Neuronal stem cell (in vitro differentiated cells): Measurements from ENCODE around the gene TBX20.
A peak's percentile ranks its signal among the peaks of the same experiment; 100 is the strongest.

Experiments
- DNase-seq: peaks from one replicate; pipeline ENCODE4 v3.0.0-alpha.2; 2013; ENCODE audit warnings: low spot score
- H2AFZ ChIP-seq: one replicate; pipeline ENCODE4 v1.6.1; 2013; ENCODE audit warnings: mild to moderate bottlenecking, low read length, inconsistent platforms
- H2AK5ac ChIP-seq: 2 replicates; pipeline ENCODE4 v1.6.1; 2013; ENCODE audit warnings: low read depth, mild to moderate bottlenecking, inconsistent platforms, low read length, moderate library complexity, mixed read lengths
- H2BK120ac ChIP-seq: 2 replicates; pipeline ENCODE4 v1.6.1; 2013; ENCODE audit warnings: low read depth, mild to moderate bottlenecking, inconsistent platforms, low read length, moderate library complexity, mixed read lengths
- H2BK12ac ChIP-seq: one replicate; pipeline ENCODE4 v1.6.1; 2013; ENCODE audit warnings: low read length, inconsistent platforms
- H2BK15ac ChIP-seq: 2 replicates; pipeline ENCODE4 v1.6.1; 2013; ENCODE audit warnings: mild to moderate bottlenecking, low read length, inconsistent platforms, mixed read lengths
- H2BK5ac ChIP-seq: one replicate; pipeline ENCODE4 v1.6.1; 2013; ENCODE audit warnings: inconsistent platforms, mild to moderate bottlenecking, low read length, moderate library complexity
- H3K14ac ChIP-seq: one replicate; pipeline ENCODE4 v1.6.1; 2013; ENCODE audit warnings: low read length, inconsistent platforms
- H3K18ac ChIP-seq: 2 replicates; pipeline ENCODE4 v1.6.1; 2013; ENCODE audit warnings: low read length, inconsistent platforms
- H3K23ac ChIP-seq: 2 replicates; pipeline ENCODE4 v1.6.1; 2013; ENCODE audit warnings: low read depth, mild to moderate bottlenecking, mixed read lengths, low read length, inconsistent platforms; ENCODE audit not compliant: poor library complexity
- H3K27ac ChIP-seq: replicated peaks from 3 replicates; pipeline ENCODE4 v1.5.1; 2013; ENCODE audit warnings: low read length, inconsistent platforms
- H3K27me3 ChIP-seq, 3 experiments: 2 replicates each; pipeline ENCODE4 v1.6.1; 2013; ENCODE audit warnings: low read length in 3 of 3, mild to moderate bottlenecking in 2 of 3, inconsistent platforms in 1 of 3, low read depth in 1 of 3, mixed read lengths in 1 of 3, moderate library complexity in 1 of 3; ENCODE audit not compliant: control insufficient read depth in 3 of 3, insufficient read depth in 3 of 3
- H3K36me3 ChIP-seq, 2 donors: replicated peaks in 1 of 2; 2 replicates each; pipeline ENCODE4 v1.6.1; 2013; ENCODE audit warnings: low read length in 2 of 2; ENCODE audit not compliant: control insufficient read depth in 2 of 2, insufficient read depth in 2 of 2
- H3K4ac ChIP-seq: 2 replicates; pipeline ENCODE4 v1.6.1; 2013; ENCODE audit warnings: inconsistent platforms, mild to moderate bottlenecking, low read length, moderate library complexity
- H3K4me1 ChIP-seq, 2 donors: 1 replicate in 1 of 2; 2 replicates in 1 of 2; pipeline ENCODE4 v1.6.1; 2013; ENCODE audit warnings: low read length in 2 of 2, low read depth in 1 of 2; ENCODE audit not compliant: control insufficient read depth in 2 of 2, insufficient read depth in 1 of 2
- H3K4me2 ChIP-seq: one replicate; pipeline ENCODE4 v1.6.1; 2013; ENCODE audit warnings: mild to moderate bottlenecking, low read length, inconsistent platforms; ENCODE audit not compliant: insufficient read depth, poor library complexity, severe bottlenecking
- H3K4me3 ChIP-seq, 2 donors: 2 replicates each; pipeline ENCODE4 v1.5.1; 2013; ENCODE audit warnings: low read length in 2 of 2, mild to moderate bottlenecking in 2 of 2, inconsistent platforms in 1 of 2, moderate library complexity in 1 of 2
- H3K79me1 ChIP-seq: one replicate; pipeline ENCODE4 v1.6.1; 2013; ENCODE audit warnings: low read depth, mild to moderate bottlenecking, inconsistent platforms, low read length, moderate library complexity
- H3K9ac ChIP-seq: one replicate; pipeline ENCODE4 v1.6.1; 2013; ENCODE audit warnings: mild to moderate bottlenecking, low read depth, low read length, inconsistent platforms; ENCODE audit not compliant: poor library complexity
- H3K9me3 ChIP-seq, 2 donors: replicated peaks in 1 of 2; 2 replicates each; pipeline versions ENCODE3 to v1.6.1; 2013; ENCODE audit warnings: low read length in 2 of 2, mild to moderate bottlenecking in 2 of 2, inconsistent platforms in 1 of 2, low read depth in 1 of 2, mixed read lengths in 1 of 2, moderate library complexity in 1 of 2; ENCODE audit not compliant: control insufficient read depth in 2 of 2, insufficient read depth in 1 of 2
- H4K8ac ChIP-seq: one replicate; pipeline ENCODE4 v1.6.1; 2013; ENCODE audit warnings: low read depth, mild to moderate bottlenecking, inconsistent platforms, low read length, moderate library complexity
- H4K91ac ChIP-seq: one replicate; pipeline ENCODE4 v1.6.1; 2013; ENCODE audit warnings: low read length, low read depth, mild to moderate bottlenecking, inconsistent platforms; ENCODE audit not compliant: poor library complexity
- WGBS, 2 donors: extraction: QIAGEN DNeasy Blood & Tissue Kit; methylation state at CpG; one replicate each; pipeline ENCODE4 v1.1.7; 2013; ENCODE audit warnings: missing lambda C conversion rate in 2 of 2, mixed read lengths in 1 of 2; ENCODE audit not compliant: insufficient read length in 2 of 2, insufficient replicate concordance in 1 of 2; ENCODE audit errors: extremely low coverage in 2 of 2; 5-methylcytosine and 5-hydroxymethylcytosine counted together

The TBX20 gene

DNA sequence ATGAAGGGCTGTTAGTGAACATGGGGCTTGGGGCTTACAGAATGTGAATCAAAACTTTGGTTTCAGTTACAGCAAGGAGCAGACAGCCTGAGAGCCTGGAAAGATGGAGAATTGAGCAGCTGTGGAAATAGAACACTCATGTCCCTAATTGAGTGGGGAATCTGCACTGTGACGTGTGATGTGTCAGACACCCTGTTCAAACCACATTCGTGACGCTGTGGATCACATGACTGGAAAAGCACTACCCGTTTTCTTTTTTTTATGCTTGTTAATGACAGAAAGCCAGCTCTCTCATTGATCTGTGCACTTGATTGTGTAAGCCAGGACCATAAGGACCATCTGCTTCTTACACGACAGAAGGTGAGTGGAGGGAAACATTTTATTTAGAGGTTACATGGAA lies 15.1 kb upstream of the TBX20 start:
- H2BK120ac ChIP-seq: no peak overlapping the region
- H3K36me3 ChIP-seq: no peaks in the 10 kb centered on the region
- H3K4ac ChIP-seq: no peak overlapping the region
- H2AFZ ChIP-seq: no peak overlapping the region
- no peak overlapping the region for H3K4me2 ChIP-seq
- no peak overlapping the region for H3K23ac ChIP-seq
- no CpG with 5 or more reads among the region's 5 CpGs for WGBS, 2 donors
- H3K9ac ChIP-seq: no peak overlapping the region
- no peak overlapping the region for H2BK5ac ChIP-seq
- no peak overlapping the region for H3K4me3 ChIP-seq
- H4K8ac ChIP-seq: no peak overlapping the region
- no peak overlapping the region for H2BK15ac ChIP-seq
- H2AK5ac ChIP-seq: no peak overlapping the region
- no peak overlapping the region for H3K14ac ChIP-seq
- H3K27ac ChIP-seq: no peak overlapping the region
- H3K18ac ChIP-seq: no peak overlapping the region
- no peak for DNase-seq
- H3K27me3 ChIP-seq: peaks cover 0 to under 1% (median 0%) of the 10 kb centered on the region in 3 experiments
- H2BK12ac ChIP-seq: no peak overlapping the region
- H3K9me3 ChIP-seq: no peaks in the 10 kb centered on the region
- no peak overlapping the region for H4K91ac ChIP-seq
- no peaks in the 10 kb centered on the region for H3K4me1 ChIP-seq
- no peaks in the 10 kb centered on the region for H3K79me1 ChIP-seq

DNA sequence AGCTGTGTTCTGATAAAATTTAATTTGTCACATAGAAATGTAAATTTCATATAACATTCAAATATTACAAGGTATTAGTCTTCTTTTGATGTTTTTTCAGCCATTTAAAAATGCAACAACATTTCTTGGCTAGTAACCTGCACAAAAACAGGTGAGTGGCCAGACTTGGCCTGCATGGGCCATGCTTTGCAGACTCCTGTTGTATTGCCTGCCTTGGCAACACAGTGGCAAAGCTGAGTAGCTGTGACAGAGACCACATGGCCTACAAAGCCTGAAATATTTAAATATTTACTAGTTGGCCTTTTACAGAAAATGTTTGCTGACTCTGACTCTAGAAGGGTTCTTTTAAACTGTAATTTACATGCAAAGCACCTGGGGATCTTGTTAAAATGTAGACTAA lies 13.5 kb upstream of the TBX20 start:
- Histone ChIP-seq H3K36me3 (no peaks in the 10 kb centered on the region), H3K4ac (no peak overlapping the region), H2AFZ (no peak overlapping the region), H3K23ac (no peak overlapping the region), H3K4me3 (no peak overlapping the region), H3K18ac (no peak overlapping the region), H4K8ac (no peak overlapping the region), H2BK15ac (no peak overlapping the region), H3K4me2 (no peak overlapping the region), H3K27me3 (peaks cover 3 to 16% (median 13%) of the 10 kb centered on the region in 3 experiments), H3K4me1 (no peaks in the 10 kb centered on the region), H3K79me1 (no peaks in the 10 kb centered on the region), H3K9me3 (peaks cover 0 to 1% of the 10 kb centered on the region in 2 donors), H3K27ac (no peak overlapping the region), H3K9ac (no peak overlapping the region), H2AK5ac (no peak overlapping the region), H3K14ac (no peak overlapping the region), H4K91ac (no peak overlapping the region), H2BK120ac (no peak overlapping the region), H2BK5ac (no peak overlapping the region), H2BK12ac (no peak overlapping the region)
- no peak for DNase-seq

DNA sequence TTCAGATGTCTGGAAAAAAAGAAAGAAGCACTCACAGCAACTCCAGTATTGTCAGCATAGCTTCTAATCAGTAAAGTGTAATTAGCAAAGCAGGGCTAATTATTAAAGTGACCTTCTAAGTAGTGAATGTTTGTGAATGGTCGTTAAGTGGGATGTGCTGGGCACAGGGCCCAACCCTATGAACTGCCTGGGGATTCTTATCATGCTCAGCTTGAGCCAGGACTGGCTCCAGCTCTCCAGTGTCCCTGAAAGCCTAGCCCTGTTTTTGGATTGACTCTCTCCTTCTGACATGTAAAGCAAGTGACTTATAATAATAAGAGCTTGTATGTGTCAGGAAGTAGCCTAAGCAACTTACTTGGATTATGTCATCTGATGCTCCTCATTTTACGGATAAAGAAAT lies 9.5 kb upstream of the TBX20 start:
- H2BK120ac ChIP-seq: no peak overlapping the region
- H3K9me3 ChIP-seq: peaks cover 1 to 8% of the 10 kb centered on the region in 2 donors
- no peak overlapping the region for H2BK12ac ChIP-seq
- WGBS, 2 donors: no CpG with 5 or more reads among the region's 2 CpGs
- H2BK15ac ChIP-seq: no peak overlapping the region
- H3K4me2 ChIP-seq: no peak overlapping the region
- H3K14ac ChIP-seq: no peak overlapping the region
- no peak overlapping the region for H3K18ac ChIP-seq
- DNase-seq: no peak
- peaks cover 32 to 56% (median 53%) of the 10 kb centered on the region in 3 experiments for H3K27me3 ChIP-seq
- no peak overlapping the region for H2BK5ac ChIP-seq
- H3K4me1 ChIP-seq: peaks cover 0 to 7% of the 10 kb centered on the region in 2 donors
- no peak overlapping the region for H2AFZ ChIP-seq
- H4K8ac ChIP-seq: no peak overlapping the region
- no peak overlapping the region for H3K27ac ChIP-seq
- no peak overlapping the region for H3K4ac ChIP-seq
- no peak overlapping the region for H3K23ac ChIP-seq
- no peak overlapping the region for H2AK5ac ChIP-seq
- H4K91ac ChIP-seq: no peak overlapping the region
- no peaks in the 10 kb centered on the region for H3K36me3 ChIP-seq
- H3K79me1 ChIP-seq: no peaks in the 10 kb centered on the region
- H3K4me3 ChIP-seq: no peak overlapping the region
- no peak overlapping the region for H3K9ac ChIP-seq

DNA sequence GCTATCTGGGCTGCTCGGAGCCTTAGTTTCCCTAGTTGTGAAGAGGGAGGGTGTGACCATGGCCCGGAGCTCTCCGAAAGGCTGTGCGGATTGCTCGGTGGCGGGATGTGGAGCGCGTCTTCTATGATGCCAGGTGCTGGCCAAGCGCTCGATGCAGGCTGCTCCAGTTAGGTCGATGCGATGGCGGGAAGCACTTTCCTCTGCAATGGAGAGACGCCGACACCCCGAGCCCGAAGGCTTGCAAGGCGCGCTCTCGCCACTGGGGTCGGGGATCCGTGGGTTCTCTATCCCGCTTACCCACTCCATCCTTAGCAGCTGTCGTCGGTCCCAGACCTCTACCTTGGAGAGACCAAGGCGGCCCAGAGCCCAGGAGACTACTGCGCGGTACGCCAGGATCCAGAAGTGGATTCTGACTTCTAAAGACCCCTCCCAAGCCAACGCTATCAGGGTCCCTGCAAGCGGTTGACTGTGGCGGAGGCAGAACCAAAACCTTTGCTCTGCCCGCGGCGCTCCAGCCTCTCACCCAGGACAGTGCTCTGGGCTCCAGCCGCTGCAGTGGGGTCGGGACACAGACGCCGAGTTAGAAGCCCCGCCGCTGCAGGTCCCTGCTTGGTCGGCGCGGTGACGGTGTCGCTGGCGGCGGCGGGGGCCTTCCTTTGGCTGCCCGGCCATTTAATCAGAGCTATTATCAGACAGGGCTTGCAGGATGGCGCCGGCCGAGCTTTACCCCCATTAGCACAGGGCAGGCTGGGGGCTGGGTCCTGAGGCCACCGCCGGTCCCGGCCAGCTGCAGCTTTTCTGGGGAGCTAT lies 7.8 kb upstream of the TBX20 start:
- no peak overlapping the region for H3K14ac ChIP-seq
- H3K23ac ChIP-seq: peak overlapping the region; percentile 65
- peak overlapping the region; percentile 63 for H3K9ac ChIP-seq
- peak overlapping the region; percentile 76 for H2AFZ ChIP-seq
- no peak overlapping the region for H2BK12ac ChIP-seq
- H2BK120ac ChIP-seq: no peak overlapping the region
- H3K9me3 ChIP-seq: peaks cover 1 to 11% of the 10 kb centered on the region in 2 donors
- H2BK5ac ChIP-seq: peak overlapping the region; percentile 36
- no peak overlapping the region for H3K27ac ChIP-seq
- peaks cover 0 to 9% of the 10 kb centered on the region in 2 donors for H3K4me1 ChIP-seq
- no peak overlapping the region for H4K91ac ChIP-seq
- no peaks in the 10 kb centered on the region for H3K79me1 ChIP-seq
- DNase-seq: no peak
- no peak overlapping the region for H2AK5ac ChIP-seq
- H4K8ac ChIP-seq: no peak overlapping the region
- peaks cover 45 to 74% (median 71%) of the 10 kb centered on the region in 3 experiments for H3K27me3 ChIP-seq
- H3K4me3 ChIP-seq: peak overlapping the region in 1 of 2 donors; percentile 5
- H3K4me2 ChIP-seq: peak overlapping the region; percentile 63
- H3K18ac ChIP-seq: peak overlapping the region; percentile 69
- no peaks in the 10 kb centered on the region for H3K36me3 ChIP-seq
- no peak overlapping the region for H3K4ac ChIP-seq
- H2BK15ac ChIP-seq: no peak overlapping the region
- WGBS, 2 donors: no CpG with 5 or more reads among the region's 56 CpGs
